ACC112 (cell line): ENCODE measurements around the gene SLC35F4.
"Not testable (repeated sequence)": the region's sequence is repeated elsewhere in the genome, so short reads cannot be mapped to it uniquely, and the experiment has no call there.

ENCODE experiments used
- H2AFZ ChIP-seq: fragments of 200-600 bp; sonication (generic); one replicate; pipeline ENCODE4 v1.6.0; 2017; ENCODE audit warnings: antibody characterized with exemption, low read length; ENCODE audit not compliant: unreplicated experiment
- H3K27ac ChIP-seq: fragments of 200-600 bp; sonication (generic); 2 replicates; pipeline ENCODE4 v1.5.1; 2014; ENCODE audit warnings: low read depth, mild to moderate bottlenecking, antibody characterized with exemption, low read length, moderate library complexity
- H3K27me3 ChIP-seq: fragments of 200-600 bp; sonication (generic); 2 replicates; pipeline ENCODE4 v1.6.1; 2014; ENCODE audit warnings: mild to moderate bottlenecking, antibody characterized with exemption, low read length, moderate library complexity, mixed read lengths; ENCODE audit not compliant: insufficient read depth
- H3K36me3 ChIP-seq: fragments of 200-600 bp; sonication (generic); 2 replicates; pipeline ENCODE4 v1.6.1; 2016; ENCODE audit warnings: mild to moderate bottlenecking, antibody characterized with exemption, low read length, moderate library complexity, mixed read lengths; ENCODE audit not compliant: insufficient read depth
- H3K4me1 ChIP-seq: fragments of 200-600 bp; sonication (generic); one replicate; pipeline ENCODE4 v1.6.1; 2016; ENCODE audit warnings: low read length, mixed read lengths; ENCODE audit not compliant: insufficient read depth, unreplicated experiment, control insufficient read depth
- H3K4me3 ChIP-seq: fragments of 200-600 bp; sonication (generic); 2 replicates; pipeline ENCODE4 v1.5.1; 2014; ENCODE audit warnings: mild to moderate bottlenecking, low read depth, low read length
- H3K79me2 ChIP-seq: fragments of 200-600 bp; sonication (generic); one replicate; pipeline ENCODE4 v1.6.0; 2016; ENCODE audit warnings: low read length; ENCODE audit not compliant: control insufficient read depth, unreplicated experiment, insufficient read depth

Gene SLC35F4

DNA sequence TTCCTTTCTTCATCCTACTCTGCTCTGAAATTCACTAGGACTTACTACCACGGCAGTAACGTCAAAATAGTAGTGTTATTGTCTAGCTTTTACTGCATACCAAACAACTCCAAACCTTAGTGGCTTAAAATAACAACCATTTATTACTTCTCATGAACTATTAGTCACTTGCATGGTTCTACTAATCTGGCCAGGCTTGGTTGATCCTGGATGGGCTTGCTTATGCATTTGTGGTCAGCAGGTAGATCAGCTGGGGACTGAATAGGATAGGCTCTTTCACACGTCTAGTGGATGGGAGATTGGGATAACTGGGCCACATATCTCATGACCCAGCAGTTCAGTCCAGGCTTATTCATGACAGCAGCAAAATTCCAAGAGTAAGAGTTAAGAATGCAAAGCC is 9.4 kb upstream of the SLC35F4 start:
- Histone ChIP-seq H2AFZ (no peak overlapping the region), H3K27me3 (peaks cover 61% of the 10 kb centered on the region)

DNA sequence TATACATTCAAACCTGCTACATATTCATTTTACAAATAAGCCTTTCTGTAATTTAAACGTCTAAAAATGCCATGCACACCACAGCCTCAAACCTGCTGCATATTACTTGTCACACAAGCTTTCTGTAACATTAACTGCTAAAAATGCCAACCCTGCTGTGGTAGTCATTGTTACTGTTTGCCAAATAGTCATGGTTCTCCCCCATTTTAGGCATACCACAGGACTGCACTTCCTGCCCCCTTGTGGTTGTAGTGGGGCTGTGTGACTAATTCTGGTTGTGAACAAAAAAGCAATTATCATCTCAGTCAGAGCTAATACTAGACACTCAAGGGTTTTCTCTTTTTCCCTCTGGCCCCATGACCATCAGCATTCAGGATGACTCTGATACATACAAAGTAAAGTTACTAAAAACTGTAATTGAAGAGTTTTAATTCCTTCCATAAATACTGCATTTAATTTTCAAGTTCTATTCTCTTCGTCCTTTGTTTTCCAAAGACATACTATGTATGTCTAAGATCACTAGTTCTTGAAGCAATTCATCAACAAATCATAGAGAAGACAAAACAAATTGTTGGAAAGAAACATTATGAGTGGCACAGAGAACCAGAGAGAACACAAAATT is 5.7 kb upstream of the SLC35F4 start:
- Histone ChIP-seq H3K4me1 (no peaks in the 10 kb centered on the region), H3K36me3 (no peaks in the 10 kb centered on the region), H3K79me2 (no peaks in the 10 kb centered on the region), H3K27ac (no peak overlapping the region), H3K4me3 (no peak overlapping the region), H2AFZ (no peak overlapping the region), H3K27me3 (peaks cover 39% of the 10 kb centered on the region)

More for the DNA sequence above, 9.4 kb upstream of the SLC35F4 start:
- Histone ChIP-seq H3K36me3 (no peaks in the 10 kb centered on the region), H3K79me2 (no peaks in the 10 kb centered on the region), H3K4me3 (no peak overlapping the region), H3K27ac (no peak overlapping the region), H3K4me1 (no peaks in the 10 kb centered on the region)

- Histone ChIP-seq H2AFZ (no peak overlapping the region), H3K27ac (no peak overlapping the region), H3K4me1 (no peaks in the 10 kb centered on the region), H3K27me3 (peaks cover 39% of the 10 kb centered on the region), H3K36me3 (no peaks in the 10 kb centered on the region), H3K79me2 (no peaks in the 10 kb centered on the region), H3K4me3 (no peak overlapping the region)
Observed at GRCh38 chr14:57870686-57871457, 5.0 kb upstream of the SLC35F4 start.

DNA sequence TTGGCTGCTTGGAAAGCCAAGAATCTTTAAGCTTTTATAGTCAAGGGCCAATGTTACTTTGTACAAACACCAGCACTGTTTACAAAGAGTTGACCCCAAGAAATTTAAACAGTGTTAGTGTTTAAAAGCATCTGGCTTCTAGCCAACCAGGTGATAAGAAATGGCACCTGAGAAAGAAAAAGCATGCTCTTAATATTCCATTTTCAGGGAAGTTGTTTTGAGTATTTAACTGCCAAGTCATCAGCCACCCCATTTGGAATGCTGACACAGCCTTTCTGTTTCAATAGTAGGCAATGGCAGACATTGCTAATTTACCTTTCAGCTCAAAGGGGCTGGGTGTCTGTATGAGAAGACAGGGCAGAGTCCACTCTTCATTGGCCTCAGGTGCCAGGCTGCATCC is 3.7 kb upstream of the SLC35F4 start:
- no peaks in the 10 kb centered on the region for H3K4me1 ChIP-seq
- H2AFZ ChIP-seq = no peak overlapping the region
- no peak overlapping the region for H3K27ac ChIP-seq
- no peaks in the 10 kb centered on the region for H3K36me3 ChIP-seq
- no peak overlapping the region for H3K4me3 ChIP-seq
- H3K27me3 ChIP-seq = peaks cover 48% of the 10 kb centered on the region
- no peaks in the 10 kb centered on the region for H3K79me2 ChIP-seq

DNA sequence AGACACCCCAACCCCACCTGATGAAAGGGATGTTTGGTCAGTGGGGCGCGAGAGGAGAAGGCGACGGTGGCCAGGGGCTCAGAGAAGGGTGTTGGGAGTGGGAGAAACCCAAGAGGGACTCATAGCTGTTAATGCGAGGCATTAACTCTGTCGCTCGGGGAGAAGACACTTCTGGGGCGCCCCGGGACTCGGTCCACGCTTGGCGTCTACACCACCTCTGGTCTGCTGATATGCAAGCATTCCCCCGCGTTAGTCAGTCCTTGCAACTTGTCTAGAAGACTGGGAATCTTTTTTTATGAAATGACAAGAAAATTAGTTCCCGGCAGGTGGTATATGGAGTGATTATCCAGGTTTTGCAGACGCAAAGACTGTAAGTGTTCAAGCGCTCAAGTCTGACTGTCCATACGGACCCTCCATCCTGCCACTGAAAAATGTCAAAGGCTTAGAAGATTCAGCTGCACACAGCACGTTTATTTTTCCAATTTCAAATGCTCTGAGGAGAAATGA is 360 bp upstream of the SLC35F4 start:
- Histone ChIP-seq H3K36me3 (no peaks in the 10 kb centered on the region), H3K27me3 (peaks cover 61% of the 10 kb centered on the region), H3K4me3 (peak overlapping the region; percentile 44; the same call in 1 of the 2 replicates), H3K27ac (no peak overlapping the region), H3K79me2 (no peaks in the 10 kb centered on the region), H2AFZ (no peak overlapping the region), H3K4me1 (no peaks in the 10 kb centered on the region)

GRCh38 chr14:57865066-57865402 is 858 bp downstream of the SLC35F4 start:
- Histone ChIP-seq H3K4me1 (no peaks in the 10 kb centered on the region), H3K27me3 (peaks cover 70% of the 10 kb centered on the region), H2AFZ (no peak overlapping the region), H3K4me3 (no peak overlapping the region), H3K27ac (no peak overlapping the region), H3K36me3 (no peaks in the 10 kb centered on the region), H3K79me2 (no peaks in the 10 kb centered on the region)

GRCh38 chr14:57864659-57865058 is 1.2 kb downstream of the SLC35F4 start:
- no peaks in the 10 kb centered on the region for H3K79me2 ChIP-seq
- no peaks in the 10 kb centered on the region for H3K4me1 ChIP-seq
- H2AFZ ChIP-seq = no peak overlapping the region
- no peak overlapping the region for H3K27ac ChIP-seq
- no peaks in the 10 kb centered on the region for H3K36me3 ChIP-seq
- peaks cover 71% of the 10 kb centered on the region for H3K27me3 ChIP-seq
- no peak overlapping the region for H3K4me3 ChIP-seq

DNA sequence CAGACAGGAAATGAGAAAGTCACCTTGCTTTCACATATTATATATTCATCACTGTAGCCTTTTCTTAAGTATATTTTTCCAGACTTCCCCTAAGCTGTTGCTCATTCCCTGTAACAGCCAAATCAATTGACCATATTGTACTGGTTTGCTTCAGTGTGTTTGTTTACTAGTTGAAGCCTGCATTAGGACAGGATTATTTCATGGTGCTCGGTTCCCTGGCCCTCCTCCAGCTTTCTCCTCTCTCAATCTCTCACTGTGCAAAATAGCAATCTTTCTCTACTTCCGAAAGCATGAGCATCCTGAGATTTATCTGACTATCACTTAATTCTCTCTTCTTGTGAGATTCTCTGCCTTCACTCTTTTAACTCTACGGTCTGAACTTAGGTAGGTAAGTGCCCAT is 2.4 kb downstream of the SLC35F4 start:
- Histone ChIP-seq H3K27ac (no peak overlapping the region), H3K27me3 (peaks cover 75% of the 10 kb centered on the region), H3K4me1 (no peaks in the 10 kb centered on the region), H3K79me2 (no peaks in the 10 kb centered on the region), H3K36me3 (no peaks in the 10 kb centered on the region), H3K4me3 (no peak overlapping the region), H2AFZ (no peak overlapping the region)

DNA sequence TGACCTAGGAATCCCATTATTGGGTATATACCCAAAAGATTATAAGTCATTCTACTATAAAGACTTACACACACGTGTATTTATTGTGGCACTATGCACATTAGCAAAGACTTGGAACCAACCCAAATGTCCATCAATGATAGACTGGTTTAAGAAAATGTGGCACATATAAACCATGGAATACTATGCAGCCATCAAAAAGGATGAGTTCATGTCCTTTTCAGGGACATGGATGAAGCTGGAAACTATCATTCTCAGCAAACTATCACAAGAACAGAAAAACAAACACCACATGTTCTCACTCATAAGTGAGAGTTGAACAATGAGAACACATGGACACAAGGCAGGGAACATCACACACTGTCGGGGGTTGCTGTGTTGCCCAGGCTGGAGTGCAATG is 10.2 kb downstream of the SLC35F4 start:
- not testable (repeated sequence) for H3K4me1 ChIP-seq, H3K4me3 ChIP-seq, H3K79me2 ChIP-seq, H2AFZ ChIP-seq, H3K36me3 ChIP-seq, H3K27ac ChIP-seq
- H3K27me3 ChIP-seq = peaks cover 21% of the 10 kb centered on the region

DNA sequence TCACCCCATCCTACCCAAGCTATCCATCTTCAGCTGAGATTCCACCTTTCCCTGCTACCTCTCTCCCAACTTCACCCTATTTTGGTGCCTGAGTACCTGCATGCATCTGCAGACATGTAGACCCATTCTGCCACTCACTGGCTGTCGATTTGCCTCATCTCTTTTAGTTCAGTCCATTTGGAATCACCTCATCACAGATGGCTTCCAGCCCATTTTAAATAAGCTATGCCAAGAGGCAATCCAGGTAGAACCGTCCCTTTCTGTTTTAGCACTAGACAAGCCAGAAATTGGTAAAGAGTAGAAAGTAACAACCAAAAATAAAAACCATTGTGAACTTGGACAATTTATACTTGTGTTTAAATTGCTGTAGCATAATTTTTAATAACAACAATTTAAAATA is 11.3 kb downstream of the SLC35F4 start:
- Histone ChIP-seq H3K79me2 (no peaks in the 10 kb centered on the region), H3K27me3 (peaks cover 16% of the 10 kb centered on the region), H3K4me1 (no peaks in the 10 kb centered on the region), H2AFZ (no peak overlapping the region), H3K27ac (no peak overlapping the region), H3K4me3 (no peak overlapping the region), H3K36me3 (no peaks in the 10 kb centered on the region)

DNA sequence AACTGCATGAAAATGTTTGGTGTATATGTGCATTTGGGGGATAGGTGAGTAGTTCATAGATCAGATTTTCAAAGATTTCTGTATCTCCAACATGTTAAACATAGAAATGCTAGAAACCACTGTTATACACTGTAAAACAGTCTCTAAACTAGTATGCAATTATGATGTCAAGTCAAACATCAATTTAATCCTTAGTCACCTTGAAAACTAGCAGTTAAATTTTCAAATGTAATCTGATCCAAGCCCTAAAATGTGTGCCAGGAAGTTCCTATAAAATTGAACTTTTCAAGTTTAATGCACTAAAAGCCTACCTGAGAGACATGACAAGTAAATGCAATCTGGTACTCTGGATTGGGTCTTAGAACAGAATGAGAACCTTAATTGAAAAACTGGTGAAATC is 14.5 kb downstream of the SLC35F4 start:
- H3K27me3 ChIP-seq = peaks cover 9% of the 10 kb centered on the region
- peaks cover 24% of the 10 kb centered on the region for H3K4me1 ChIP-seq
- no peak overlapping the region for H2AFZ ChIP-seq
- no peaks in the 10 kb centered on the region for H3K36me3 ChIP-seq
- no peak overlapping the region for H3K27ac ChIP-seq
- H3K79me2 ChIP-seq = no peaks in the 10 kb centered on the region
- no peak overlapping the region for H3K4me3 ChIP-seq
